Esophagus muscularis mucosa (tissue), 4 donors: Measurements from ENCODE around the gene HES1. TPM values are rescaled to one million over a fixed set of nuclear protein-coding genes. Genes with fewer than 3 reads are reported as not detected.

ENCODE experiments used
- DNase-seq: peaks from one replicate; pipeline ENCODE4 v3.0.0-alpha.2; 2017; ENCODE audit errors: extremely low spot score
- H3K27ac ChIP-seq, 4 donors: fragments of 200-600 bp; sonication (generic); replicated peaks in 1 of 4; 1 replicate in 3 of 4; 2 replicates in 1 of 4; pipeline ENCODE4 v1.5.1; 2016 to 2019; ENCODE audit warnings: mild to moderate bottlenecking in 1 of 4
- H3K27me3 ChIP-seq, 4 donors: fragments of 200-600 bp; sonication (generic); one replicate each; pipeline versions ENCODE4 v1.5.1 to v1.6.0; 2016 to 2019
- H3K36me3 ChIP-seq, 4 donors: fragments of 200-600 bp; sonication (generic); one replicate each; pipeline ENCODE4 v1.5.1; 2016 to 2019
- H3K4me1 ChIP-seq, 4 donors: fragments of 200-600 bp; sonication (generic); one replicate each; pipeline ENCODE4 v1.5.1; 2016 to 2019
- H3K4me3 ChIP-seq, 4 donors: fragments of 200-600 bp; sonication (generic); 1 replicate in 2 of 4; 2 replicates in 2 of 4; pipeline ENCODE4 v1.5.1; 2016 to 2019; ENCODE audit warnings: mild to moderate bottlenecking in 4 of 4, moderate library complexity in 1 of 4
- H3K9me3 ChIP-seq, 4 donors: fragments of 200-600 bp; sonication (generic); 1 replicate in 3 of 4; 2 replicates in 1 of 4; pipeline ENCODE4 v1.5.1; 2016 to 2019
- EP300 ChIP-seq: sonication (generic); formaldehyde crosslinking; IDR thresholded peaks from one replicate; pipeline ENCODE4 v1.6.1; 2017; ENCODE audit warnings: antibody characterized with exemption
- POLR2A ChIP-seq: fragments of 450-650 bp; IDR thresholded peaks from one replicate; pipeline ENCODE4 v1.6.1; 2017; ENCODE audit warnings: antibody characterized with exemption, moderate library complexity, mild to moderate bottlenecking, low read depth
- POLR2AphosphoS5 ChIP-seq, 2 donors: sonication (generic); formaldehyde crosslinking; IDR thresholded peaks; one replicate each; pipeline ENCODE4 v1.6.1; 2017; ENCODE audit warnings: antibody characterized with exemption in 2 of 2
- WGBS: methylation state at CpG from one replicate; pipeline ENCODE4 v1.1.5; 2018; 5-methylcytosine and 5-hydroxymethylcytosine counted together
- intact Hi-C: fragments of 100-400 bp; cut with DNase I; formaldehyde crosslinking; loops from one replicate; pipeline ENCODE4 v1.15.1; 2023
- total RNA-seq, 4 donors: library from RNA; depleted of rRNA; stranded (reverse); fragments of >200 nt; gene quantifications; one replicate each; pipeline versions ENCODE4 v1.1.0 to v1.2.1, GENCODE V29; 2016
- TF ChIP-seq, protein P1 (sequence below), 3 experiments: fragments of 200-600 bp in 2 of 3; fragments of 450-650 bp in 1 of 3; sonication (generic) in 2 of 3; IDR thresholded peaks; one replicate each; pipeline ENCODE4 v1.5.1; 2017 to 2019; ENCODE audit warnings: antibody characterized with exemption in 3 of 3, mild to moderate bottlenecking in 2 of 3, moderate library complexity in 1 of 3

The HES1 gene
- total RNA-seq, 4 donors from 2014 or later = 12.0 to 32.3 (median 26.9) TPM

DNA sequence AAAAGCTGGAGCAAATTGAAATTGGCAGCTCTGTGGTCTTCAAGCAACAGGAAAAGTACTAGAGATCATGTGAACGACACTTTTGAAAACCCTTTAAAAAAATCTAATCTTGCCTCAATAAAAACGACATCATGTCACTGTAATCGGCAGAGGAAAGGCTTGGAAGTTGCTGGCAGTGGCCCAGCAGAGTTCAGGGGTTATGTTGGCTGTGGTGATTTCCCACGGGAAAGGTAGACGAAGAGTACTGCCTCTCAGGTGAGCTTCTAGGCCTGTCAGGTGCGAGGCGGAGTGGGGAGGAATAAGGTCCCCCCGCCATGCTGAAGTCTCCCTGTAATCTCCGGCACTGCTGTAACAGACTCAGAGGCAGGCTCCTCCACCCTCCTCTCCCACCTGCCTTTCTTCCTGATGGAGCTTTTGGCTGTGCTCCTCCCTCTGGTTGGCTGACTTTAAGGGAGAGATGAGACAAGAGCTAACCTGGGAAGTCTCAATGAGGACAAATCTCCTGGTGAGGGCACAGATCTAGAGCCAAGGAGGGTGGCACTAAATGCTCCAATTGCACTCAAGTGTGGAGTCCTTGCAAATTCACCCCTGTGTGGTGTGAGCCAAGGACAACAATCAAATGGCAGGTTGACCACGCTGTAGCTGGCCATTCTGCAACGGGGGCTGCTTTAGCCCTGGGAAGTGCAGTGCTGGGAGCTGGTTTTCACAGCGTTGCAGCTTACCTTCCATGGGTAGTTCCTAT, 18.7 kb upstream of the HES1 start:
- peaks cover 0 to 6% (median 5%) of the 10 kb centered on the region in 4 donors for H3K4me1 ChIP-seq
- no peaks in the 10 kb centered on the region for H3K9me3 ChIP-seq
- H3K4me3 ChIP-seq = no peak overlapping the region
- intact Hi-C loops = no loop called here
- WGBS = 78% methylated on average over 12 of the region's 12 CpGs
- TF ChIP-seq POLR2AphosphoS5 (IDR thresholded peaks at IDR 0.05) (no peak), POLR2A (no peak), EP300 (no peak)
- TF ChIP-seq, protein P1, sequence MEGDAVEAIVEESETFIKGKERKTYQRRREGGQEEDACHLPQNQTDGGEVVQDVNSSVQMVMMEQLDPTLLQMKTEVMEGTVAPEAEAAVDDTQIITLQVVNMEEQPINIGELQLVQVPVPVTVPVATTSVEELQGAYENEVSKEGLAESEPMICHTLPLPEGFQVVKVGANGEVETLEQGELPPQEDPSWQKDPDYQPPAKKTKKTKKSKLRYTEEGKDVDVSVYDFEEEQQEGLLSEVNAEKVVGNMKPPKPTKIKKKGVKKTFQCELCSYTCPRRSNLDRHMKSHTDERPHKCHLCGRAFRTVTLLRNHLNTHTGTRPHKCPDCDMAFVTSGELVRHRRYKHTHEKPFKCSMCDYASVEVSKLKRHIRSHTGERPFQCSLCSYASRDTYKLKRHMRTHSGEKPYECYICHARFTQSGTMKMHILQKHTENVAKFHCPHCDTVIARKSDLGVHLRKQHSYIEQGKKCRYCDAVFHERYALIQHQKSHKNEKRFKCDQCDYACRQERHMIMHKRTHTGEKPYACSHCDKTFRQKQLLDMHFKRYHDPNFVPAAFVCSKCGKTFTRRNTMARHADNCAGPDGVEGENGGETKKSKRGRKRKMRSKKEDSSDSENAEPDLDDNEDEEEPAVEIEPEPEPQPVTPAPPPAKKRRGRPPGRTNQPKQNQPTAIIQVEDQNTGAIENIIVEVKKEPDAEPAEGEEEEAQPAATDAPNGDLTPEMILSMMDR (IDR thresholded peaks at IDR 0.05) = no peak
- H3K36me3 ChIP-seq = no peaks in the 10 kb centered on the region
- DNase-seq = no peak
- no peaks in the 10 kb centered on the region for H3K27me3 ChIP-seq
- H3K27ac ChIP-seq = no peak overlapping the region

DNA sequence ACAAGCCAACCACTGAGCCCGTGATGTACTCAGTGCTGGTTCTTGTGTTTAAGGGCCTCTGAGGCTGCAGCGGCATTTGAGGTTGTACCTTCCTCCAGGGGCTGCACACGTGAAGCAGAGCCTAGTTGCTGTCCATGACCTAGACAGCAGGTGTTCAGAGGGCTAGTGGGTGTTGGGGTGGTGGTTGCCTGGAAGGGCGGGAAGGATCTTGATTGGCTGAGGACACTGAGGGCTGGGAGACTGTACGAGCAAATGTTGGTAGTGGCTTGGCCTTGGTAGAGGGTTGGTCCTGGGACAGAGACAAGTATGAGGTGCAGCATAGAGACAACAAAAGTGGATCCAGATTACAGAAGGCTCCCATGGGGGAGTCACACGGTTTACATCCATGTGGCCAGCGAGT, 17.0 kb upstream of the HES1 start:
- 95% methylated on average over 7 of the region's 7 CpGs for WGBS

DNA sequence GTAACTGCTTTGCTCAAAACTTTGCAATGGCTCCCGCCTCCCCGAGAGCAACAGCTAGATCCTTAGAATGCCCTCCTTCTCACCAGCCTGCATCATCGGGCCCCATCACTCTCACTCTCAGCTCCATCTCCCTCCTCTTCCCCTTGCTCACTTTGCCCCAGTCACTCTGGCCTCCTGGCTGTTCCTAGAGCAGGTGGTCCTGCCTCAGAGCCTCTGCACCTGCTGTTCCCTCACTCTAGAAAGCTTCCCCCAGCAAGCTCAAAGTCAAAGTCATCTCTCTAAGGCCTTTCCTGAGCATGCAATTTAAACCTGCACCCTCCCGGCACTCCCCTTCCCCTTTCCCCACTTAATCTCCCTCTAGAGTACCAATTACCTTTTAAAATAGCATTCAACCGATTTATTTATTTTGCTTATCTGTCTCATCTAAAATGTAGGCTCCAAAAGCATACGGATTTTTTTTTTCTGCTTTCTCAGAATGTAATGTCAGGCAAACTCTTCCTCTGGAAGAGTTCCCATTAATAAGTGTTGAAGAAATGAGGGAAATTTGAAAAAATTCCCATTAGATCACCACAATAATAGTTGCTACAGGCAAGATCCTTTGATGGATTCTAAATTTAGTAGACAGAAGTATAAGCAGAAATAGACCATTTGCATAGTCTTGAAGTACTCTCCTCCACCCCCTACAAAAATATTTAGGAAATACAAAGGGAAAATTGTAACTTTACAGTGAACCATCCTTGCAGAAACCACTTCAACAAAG, 15.9 kb upstream of the HES1 start:
- no peak for DNase-seq
- no peak overlapping the region for H3K4me3 ChIP-seq
- H3K4me1 ChIP-seq = no peaks in the 10 kb centered on the region
- intact Hi-C loops = no loop called here
- H3K27ac ChIP-seq = no peak overlapping the region
- no peaks in the 10 kb centered on the region for H3K27me3 ChIP-seq
- H3K36me3 ChIP-seq = no peaks in the 10 kb centered on the region
- 82% methylated on average over 6 of the region's 6 CpGs for WGBS
- H3K9me3 ChIP-seq = no peaks in the 10 kb centered on the region
- no peak for TF ChIP-seq POLR2A
- TF ChIP-seq, protein P1 (IDR thresholded peaks at IDR 0.05) = no peak
- TF ChIP-seq POLR2AphosphoS5 (IDR thresholded peaks at IDR 0.05) = no peak
- no peak for TF ChIP-seq EP300

More for the DNA sequence above, 17.0 kb upstream of the HES1 start:
- Histone ChIP-seq H3K36me3 (no peaks in the 10 kb centered on the region), H3K27ac (no peak overlapping the region), H3K4me3 (no peak overlapping the region), H3K4me1 (no peaks in the 10 kb centered on the region), H3K27me3 (no peaks in the 10 kb centered on the region), H3K9me3 (no peaks in the 10 kb centered on the region)
- TF ChIP-seq POLR2AphosphoS5 (IDR thresholded peaks at IDR 0.05) = no peak
- intact Hi-C loops = no loop called here
- no peak for DNase-seq

DNA sequence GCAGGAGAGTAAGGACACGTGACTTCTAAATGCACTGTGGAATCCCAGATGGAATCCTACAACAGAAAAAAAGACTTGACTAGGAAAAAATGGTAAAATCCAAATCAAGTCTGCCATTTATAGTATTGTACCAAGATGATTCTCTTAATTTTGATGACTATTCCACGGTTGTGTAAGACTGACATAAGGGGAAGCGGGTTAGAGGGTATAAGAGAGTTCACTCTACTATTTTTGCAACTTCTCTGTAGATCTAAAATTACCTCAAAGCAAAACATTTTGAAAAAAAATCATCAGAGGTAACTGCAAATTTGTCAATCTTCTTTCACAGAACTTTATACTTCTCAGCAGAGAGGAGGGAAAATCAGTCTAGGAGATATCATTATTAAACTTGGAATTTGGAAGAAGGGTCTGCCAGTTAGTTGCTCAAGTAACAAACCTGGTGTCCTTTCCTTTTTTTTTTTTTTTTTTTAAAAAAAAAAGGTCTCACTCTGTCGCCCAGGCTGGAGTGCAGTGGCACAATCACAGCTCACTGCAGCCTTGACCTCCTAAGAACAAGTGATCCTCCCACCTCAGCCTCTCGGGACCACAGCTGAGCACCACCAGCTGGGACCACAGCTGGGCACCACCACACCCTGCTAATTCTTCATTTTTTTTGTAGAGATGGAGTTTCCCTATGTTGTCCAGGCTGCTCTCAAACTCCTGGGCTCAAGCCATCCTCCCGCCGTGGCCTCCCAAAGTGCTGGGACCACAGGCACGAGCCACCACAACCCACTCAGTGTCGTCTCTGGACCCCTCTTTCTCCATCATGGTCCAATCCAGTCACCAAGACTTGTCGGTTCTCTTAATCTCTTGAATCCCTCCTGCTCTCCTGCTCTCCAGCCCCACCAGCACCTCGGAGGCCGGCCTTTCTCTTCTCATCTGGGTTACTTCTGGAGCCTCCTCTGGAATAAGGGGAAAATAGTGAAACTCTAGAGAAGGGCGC, 14.9 kb upstream of the HES1 start:
- WGBS = 79% methylated on average over 13 of the region's 13 CpGs
- no peaks in the 10 kb centered on the region for H3K9me3 ChIP-seq
- TF ChIP-seq, protein P1 (IDR thresholded peaks at IDR 0.05) = no peak
- TF ChIP-seq POLR2AphosphoS5 (IDR thresholded peaks at IDR 0.05) (no peak), POLR2A (no peak), EP300 (no peak)
- no peak overlapping the region for H3K4me3 ChIP-seq
- H3K36me3 ChIP-seq = no peaks in the 10 kb centered on the region
- H3K4me1 ChIP-seq = no peaks in the 10 kb centered on the region
- no peak for DNase-seq
- H3K27me3 ChIP-seq = no peaks in the 10 kb centered on the region
- no peak overlapping the region for H3K27ac ChIP-seq
- intact Hi-C loops = no loop called here
